ENCODE results near the gene CUEDC2.

The CUEDC2 gene

DNA sequence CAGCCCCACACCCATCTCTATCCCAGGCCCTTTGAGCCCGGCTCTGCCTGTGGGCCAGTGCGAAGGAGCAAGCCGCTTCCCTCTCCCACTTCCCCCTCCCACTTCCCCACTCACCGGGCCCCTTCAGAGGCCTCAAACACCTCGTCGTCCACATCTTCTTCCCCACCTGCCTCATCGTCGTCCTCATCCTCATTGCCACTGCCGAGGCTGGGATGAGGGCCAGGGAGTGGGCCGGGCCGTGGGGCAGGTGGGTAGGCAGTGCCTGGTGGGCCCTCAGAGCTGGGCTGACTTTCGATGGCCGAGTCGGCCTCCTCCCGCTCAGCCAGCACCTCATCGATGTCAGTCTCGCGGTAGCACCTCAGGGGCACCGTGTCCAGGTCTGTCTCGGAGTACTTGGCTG is 17.6 kb downstream of the CUEDC2 start:
- no peak for TF ChIP-seq ZNF518A (tag by site-specific recombination; conservative IDR thresholded peaks at IDR 0.05; ENCODE audit: low read depth)
- no peak for TF ChIP-seq ZIC2 (tag by site-specific recombination; IDR thresholded peaks at IDR 0.05)
- no peak for TF ChIP-seq ZNF350 (tag by site-specific recombination; IDR thresholded peaks at IDR 0.05)
- TF ChIP-seq ZNF2 (tag by site-specific recombination; IDR thresholded peaks at IDR 0.05): no peak
- TF ChIP-seq ZNF324 (tag by site-specific recombination; IDR thresholded peaks at IDR 0.05): no peak
- no peak for TF ChIP-seq ZNF510 (tag by site-specific recombination; IDR thresholded peaks at IDR 0.05; ENCODE audit: insufficient replicate concordance)
- TF ChIP-seq ZSCAN18 (tag by site-specific recombination; IDR thresholded peaks at IDR 0.05): no peak
- peak; percentile 60 for TF ChIP-seq EGR2 (tag by site-specific recombination; IDR thresholded peaks at IDR 0.05; ENCODE audit: low read depth)
- peak; percentile 38 for TF ChIP-seq ZFHX2 (tag by site-specific recombination; conservative IDR thresholded peaks at IDR 0.05)
- POLR2A ChIA-PET: interaction anchor here (0.6 kb wide), 1 partner anchor 311 kb away, joined by 3 read pairs; no protein-coding TSS in a partner anchor
- no peaks in the 10 kb centered on the region for H3K9me3 ChIP-seq (ENCODE audit: control insufficient read depth, insufficient read depth, low read depth, low read length)
- no peaks in the 10 kb centered on the region for H3K36me3 ChIP-seq (ENCODE audit: control insufficient read depth in 2 of 2, insufficient read depth in 1 of 2, low read length in 2 of 2)
- H3K4me3 ChIP-seq (ENCODE audit: low read depth, low read length): no peak overlapping the region
- no peak overlapping the region for H3K27ac ChIP-seq (ENCODE audit: extremely low read depth, low read depth, low read length)
- H3K4me1 ChIP-seq (ENCODE audit: control insufficient read depth, insufficient read depth, low read length): peaks cover 3% of the 10 kb centered on the region
- CTCF ChIA-PET: interaction anchor here (0.7 to 2.0 kb wide), 5 partner anchors 11 to 35 kb away, joined by 3 to 6 read pairs (median 4); no protein-coding TSS in a partner anchor

GRCh38 chr10:102413806-102414561 is 18.4 kb downstream of the CUEDC2 start:
- Histone ChIP-seq H3K27ac (ENCODE audit: extremely low read depth, low read depth, low read length) (no peak overlapping the region), H3K4me1 (ENCODE audit: control insufficient read depth, insufficient read depth, low read length) (no peaks in the 10 kb centered on the region; the same call in 1 of the 2 replicates), H3K36me3 (ENCODE audit: control insufficient read depth in 2 of 2, insufficient read depth in 1 of 2, low read length in 2 of 2) (no peaks in the 10 kb centered on the region), H3K9me3 (ENCODE audit: control insufficient read depth, insufficient read depth, low read depth, low read length) (no peaks in the 10 kb centered on the region), H3K4me3 (ENCODE audit: low read depth, low read length) (no peak overlapping the region)
- ChIA-PET CTCF (interaction anchor here (1.0 to 2.3 kb wide), 3 partner anchors 10 to 184 kb away, joined by 6 to 13 read pairs (median 6); no protein-coding TSS in a partner anchor), POLR2A (no interaction called here)
- 0 out of 2 replicates have a peak, but pooled peaks have one; percentile 24 for TF ChIP-seq PRDM1 (tag by site-specific recombination; IDR thresholded peaks at IDR 0.05)
- no peak for TF ChIP-seq ZNF677 (tag by site-specific recombination; IDR thresholded peaks at IDR 0.05)

GRCh38 chr10:102413053-102413705 is 19.2 kb downstream of the CUEDC2 start:
- TF ChIP-seq REPIN1 (tag by site-specific recombination; IDR thresholded peaks at IDR 0.05; ENCODE audit: low read depth): no peak
- peak; percentile 42; the same call in 1 of the 2 replicates for TF ChIP-seq GLIS1 (tag by site-specific recombination; IDR thresholded peaks at IDR 0.05)
- peak; percentile 44; the same call in 1 of the 2 replicates for TF ChIP-seq SCRT2 (tag by site-specific recombination; IDR thresholded peaks at IDR 0.05)
- 0 out of 2 replicates have a peak, but pooled peaks have one; percentile 26 for TF ChIP-seq GLIS2 (tag by site-specific recombination; IDR thresholded peaks at IDR 0.05)
- 0 out of 2 replicates have a peak, but pooled peaks have one; percentile 31 for TF ChIP-seq ZBTB48 (tag by site-specific recombination; IDR thresholded peaks at IDR 0.05)
- TF ChIP-seq ZNF266 (tag by site-specific recombination; IDR thresholded peaks at IDR 0.05; ENCODE audit: low read depth): no peak
- TF ChIP-seq MYNN (tag by site-specific recombination; IDR thresholded peaks at IDR 0.05; ENCODE audit: borderline replicate concordance): peak; percentile 93
- no peaks in the 10 kb centered on the region; the same call in 1 of the 2 replicates for H3K4me1 ChIP-seq (ENCODE audit: control insufficient read depth, insufficient read depth, low read length)
- ChIA-PET CTCF (interaction anchor here (0.9 to 4.5 kb wide), 4 partner anchors 9 to 183 kb away, joined by 4 to 28 read pairs (median 10); no protein-coding TSS in a partner anchor), POLR2A (interaction anchor here (2.1 kb wide), 1 partner anchor 8 kb away, joined by 6 read pairs; the partner anchor contains the start of gene FBXL15)
- H3K9me3 ChIP-seq (ENCODE audit: control insufficient read depth, insufficient read depth, low read depth, low read length): no peaks in the 10 kb centered on the region
- no peak overlapping the region for H3K27ac ChIP-seq (ENCODE audit: extremely low read depth, low read depth, low read length)
- H3K36me3 ChIP-seq (ENCODE audit: control insufficient read depth in 2 of 2, insufficient read depth in 1 of 2, low read length in 2 of 2): no peaks in the 10 kb centered on the region
- H3K4me3 ChIP-seq (ENCODE audit: low read depth, low read length): no peak overlapping the region
